Measurements from ENCODE around the gene ZBTB18.
A peak's percentile ranks its signal among the peaks of the same experiment; 100 is the strongest.

The ZBTB18 gene

DNA sequence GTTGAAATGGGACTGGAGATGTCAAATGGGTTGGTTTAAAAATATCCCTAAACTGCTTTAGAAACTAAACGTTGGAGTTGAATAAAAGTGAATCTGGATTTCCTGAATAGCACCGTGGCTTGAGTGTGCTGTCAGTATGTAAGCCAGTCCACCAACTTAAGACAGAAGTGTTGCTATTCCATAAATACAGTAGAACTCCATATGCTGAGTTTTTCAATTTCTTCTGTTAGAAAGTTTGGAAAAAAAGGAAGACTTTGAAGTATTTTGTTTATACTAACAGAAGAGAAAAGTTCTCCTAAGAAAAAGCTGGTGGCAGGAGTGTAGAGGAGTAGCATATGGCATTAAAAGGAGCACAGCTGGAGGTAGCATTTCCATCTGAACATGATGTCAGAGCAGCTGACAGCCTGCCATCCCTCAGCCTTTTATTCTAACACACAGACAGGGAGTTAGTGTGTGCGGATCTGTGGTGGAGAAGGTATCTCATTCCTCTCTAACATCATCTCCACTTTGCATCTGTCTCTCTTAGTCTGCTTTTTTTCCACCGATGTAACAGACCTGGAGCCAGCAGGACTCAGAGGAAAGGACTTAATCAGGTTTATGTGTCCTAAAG lies at the start of gene ZBTB18:
Gene ZBTB18 (plus strand): TSS at position 449 of the 610 bp plus-strand sequence. CDS start 149 bp downstream, at position 598.
- Histone ChIP-seq H3K27me3 (ENCODE audit: control insufficient read depth in 1 of 2, insufficient read depth in 2 of 2, low read length in 2 of 2) (no peaks in the 10 kb centered on the region), H3K4me3 (ENCODE audit: low read depth in 1 of 2, low read length in 2 of 2) (peak within 1 kb of the TSS; percentile 62 to 96), H3K27ac (ENCODE audit: low read depth, low read length) (peak within 1 kb of the TSS; percentile 27), H3K9ac (ENCODE audit: low read depth in 1 of 2, low read length in 2 of 2) (peak within 1 kb of the TSS; percentile 56 to 94), H3K36me3 (ENCODE audit: control insufficient read depth in 1 of 2, insufficient read depth in 2 of 2, low read length in 2 of 2) (peaks cover 13 to 19% of the 10 kb centered on the region in 2 donors), H3K9me3 (ENCODE audit: control insufficient read depth in 1 of 2, low read length in 2 of 2) (no peaks in the 10 kb centered on the region), H3K4me1 (ENCODE audit: control insufficient read depth in 1 of 2, insufficient read depth in 2 of 2, low read length in 2 of 2) (peaks cover 24 to 35% of the 10 kb centered on the region in 2 donors)

DNA sequence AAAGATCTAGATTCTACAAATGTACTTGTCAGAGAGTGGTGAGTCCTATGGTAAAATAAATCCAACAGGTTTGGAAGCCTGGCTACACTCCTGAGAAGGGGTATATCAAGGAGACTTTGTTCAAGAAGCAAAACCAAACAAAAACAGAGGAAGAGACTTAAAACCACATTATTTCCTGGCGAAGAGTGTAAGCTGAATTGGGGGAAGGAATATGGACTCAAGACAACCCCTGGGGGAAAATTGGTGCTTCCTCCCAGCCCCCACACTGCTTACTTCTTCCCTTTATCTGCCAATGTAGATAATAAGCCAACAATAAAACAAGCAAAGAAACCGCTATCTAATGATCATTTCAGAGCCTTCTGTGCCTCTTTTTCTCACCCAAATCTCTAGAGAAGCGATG lies 48.4 kb upstream of the ZBTB18 start:
- Histone ChIP-seq H3K9me3 (ENCODE audit: control insufficient read depth in 1 of 2, low read length in 2 of 2) (no peaks in the 10 kb centered on the region), H3K27me3 (ENCODE audit: control insufficient read depth in 1 of 2, insufficient read depth in 2 of 2, low read length in 2 of 2) (no peaks in the 10 kb centered on the region), H3K9ac (ENCODE audit: low read depth in 1 of 2, low read length in 2 of 2) (no peak overlapping the region), H3K4me3 (ENCODE audit: low read depth in 1 of 2, low read length in 2 of 2) (no peak overlapping the region), H3K4me1 (ENCODE audit: control insufficient read depth in 1 of 2, insufficient read depth in 2 of 2, low read length in 2 of 2) (no peaks in the 10 kb centered on the region), H3K27ac (ENCODE audit: low read depth, low read length) (no peak overlapping the region), H3K36me3 (ENCODE audit: control insufficient read depth in 1 of 2, insufficient read depth in 2 of 2, low read length in 2 of 2) (no peaks in the 10 kb centered on the region)

DNA sequence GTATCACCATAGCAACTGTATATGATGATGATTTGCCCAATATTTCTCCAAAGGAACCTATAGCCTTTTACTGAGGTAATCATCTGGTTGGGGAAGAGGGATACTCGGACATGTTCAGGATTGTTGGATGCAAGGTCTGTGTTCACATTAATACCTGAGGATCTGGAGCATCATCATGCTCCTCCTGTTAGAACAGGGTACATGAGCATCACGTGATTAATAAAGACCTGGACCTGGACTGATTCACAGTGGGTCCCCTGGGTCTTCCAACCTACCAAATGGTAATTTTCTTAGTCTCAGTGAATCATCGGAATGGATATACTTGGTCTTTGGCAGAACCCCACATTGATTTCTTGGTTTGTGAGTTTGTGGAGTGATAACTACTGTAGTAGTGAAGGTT lies 45.6 kb upstream of the ZBTB18 start:
- Histone ChIP-seq H3K9ac (ENCODE audit: low read depth in 1 of 2, low read length in 2 of 2) (no peak overlapping the region), H3K4me3 (ENCODE audit: low read depth in 1 of 2, low read length in 2 of 2) (no peak overlapping the region), H3K27me3 (ENCODE audit: control insufficient read depth in 1 of 2, insufficient read depth in 2 of 2, low read length in 2 of 2) (no peaks in the 10 kb centered on the region), H3K9me3 (ENCODE audit: control insufficient read depth in 1 of 2, low read length in 2 of 2) (no peaks in the 10 kb centered on the region), H3K27ac (ENCODE audit: low read depth, low read length) (no peak overlapping the region), H3K4me1 (ENCODE audit: control insufficient read depth in 1 of 2, insufficient read depth in 2 of 2, low read length in 2 of 2) (no peaks in the 10 kb centered on the region), H3K36me3 (ENCODE audit: control insufficient read depth in 1 of 2, insufficient read depth in 2 of 2, low read length in 2 of 2) (no peaks in the 10 kb centered on the region)

DNA sequence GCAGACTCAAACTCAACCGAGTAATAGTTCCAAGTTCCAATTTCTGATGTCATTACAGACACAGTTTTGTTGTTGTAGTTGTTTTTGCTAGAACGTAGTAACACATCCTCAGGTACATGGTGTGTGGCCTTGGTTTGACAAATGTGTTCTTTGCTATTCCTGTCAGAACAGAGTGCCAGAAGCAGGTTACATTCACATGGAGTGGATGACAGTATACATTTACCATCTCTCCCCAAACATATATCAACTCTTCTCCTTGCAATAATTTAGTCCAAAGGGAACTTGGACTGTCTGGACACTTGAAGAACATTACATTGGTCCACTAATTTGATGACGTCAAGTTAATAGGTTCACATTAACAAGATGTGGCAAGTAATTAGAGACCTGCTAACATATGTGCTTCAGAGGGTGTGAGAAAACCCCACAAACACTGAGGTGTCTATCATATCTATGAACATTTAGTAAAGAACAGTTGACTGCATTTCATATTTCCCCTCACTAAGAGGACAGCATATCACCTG lies 44.6 kb upstream of the ZBTB18 start:
- Histone ChIP-seq H3K27ac (ENCODE audit: low read depth, low read length) (no peak overlapping the region), H3K4me3 (ENCODE audit: low read depth in 1 of 2, low read length in 2 of 2) (no peak overlapping the region), H3K9me3 (ENCODE audit: control insufficient read depth in 1 of 2, low read length in 2 of 2) (no peaks in the 10 kb centered on the region), H3K27me3 (ENCODE audit: control insufficient read depth in 1 of 2, insufficient read depth in 2 of 2, low read length in 2 of 2) (no peaks in the 10 kb centered on the region), H3K4me1 (ENCODE audit: control insufficient read depth in 1 of 2, insufficient read depth in 2 of 2, low read length in 2 of 2) (no peaks in the 10 kb centered on the region), H3K36me3 (ENCODE audit: control insufficient read depth in 1 of 2, insufficient read depth in 2 of 2, low read length in 2 of 2) (no peaks in the 10 kb centered on the region), H3K9ac (ENCODE audit: low read depth in 1 of 2, low read length in 2 of 2) (no peak overlapping the region)

DNA sequence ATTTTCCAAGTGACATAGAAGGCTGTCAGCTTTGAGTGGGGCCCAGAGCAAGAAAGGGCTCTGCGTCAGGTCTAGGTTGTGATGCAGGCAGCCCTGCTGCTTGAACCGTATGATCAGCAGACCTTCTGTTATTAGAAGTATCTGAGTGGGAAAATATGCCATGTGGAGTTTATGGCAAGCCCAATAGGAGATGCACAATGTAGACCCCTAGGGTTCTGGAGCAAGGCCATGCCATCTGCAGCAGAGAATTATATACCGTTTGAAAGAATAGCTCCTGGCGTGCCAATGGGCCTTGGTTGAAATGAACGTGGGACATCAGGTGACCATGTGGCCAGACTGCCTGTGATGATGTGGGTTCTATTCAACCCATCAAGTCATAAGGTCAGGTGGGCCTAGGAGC lies 44.1 kb upstream of the ZBTB18 start:
- no peak overlapping the region for H3K27ac ChIP-seq (ENCODE audit: low read depth, low read length)
- no peaks in the 10 kb centered on the region for H3K27me3 ChIP-seq (ENCODE audit: control insufficient read depth in 1 of 2, insufficient read depth in 2 of 2, low read length in 2 of 2)
- no peaks in the 10 kb centered on the region for H3K4me1 ChIP-seq (ENCODE audit: control insufficient read depth in 1 of 2, insufficient read depth in 2 of 2, low read length in 2 of 2)
- no peaks in the 10 kb centered on the region for H3K9me3 ChIP-seq (ENCODE audit: control insufficient read depth in 1 of 2, low read length in 2 of 2)
- no peak overlapping the region for H3K9ac ChIP-seq (ENCODE audit: low read depth in 1 of 2, low read length in 2 of 2)
- H3K4me3 ChIP-seq (ENCODE audit: low read depth in 1 of 2, low read length in 2 of 2) = no peak overlapping the region
- H3K36me3 ChIP-seq (ENCODE audit: control insufficient read depth in 1 of 2, insufficient read depth in 2 of 2, low read length in 2 of 2) = no peaks in the 10 kb centered on the region

DNA sequence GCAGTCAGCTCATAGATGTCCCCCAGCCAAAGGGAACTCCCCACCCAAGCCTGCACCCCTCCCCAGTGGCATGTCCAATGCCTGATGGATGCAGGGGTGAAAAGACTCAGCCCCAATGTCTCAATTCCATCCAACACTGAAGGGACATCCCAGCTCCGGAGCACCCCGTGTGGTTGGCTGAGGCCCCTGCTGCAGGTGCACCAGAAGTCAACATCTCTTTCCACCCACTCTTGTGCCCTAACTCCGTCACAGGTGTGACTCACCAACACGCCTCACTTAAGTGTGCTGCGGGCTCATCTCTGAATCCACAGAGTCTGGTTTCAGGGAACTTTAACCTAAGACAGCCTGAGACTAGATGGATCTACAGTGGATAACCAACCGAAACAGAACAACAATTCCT lies 40.9 kb upstream of the ZBTB18 start:
- H3K27ac ChIP-seq (ENCODE audit: low read depth, low read length) = no peak overlapping the region
- no peaks in the 10 kb centered on the region for H3K27me3 ChIP-seq (ENCODE audit: control insufficient read depth in 1 of 2, insufficient read depth in 2 of 2, low read length in 2 of 2)
- no peaks in the 10 kb centered on the region for H3K4me1 ChIP-seq (ENCODE audit: control insufficient read depth in 1 of 2, insufficient read depth in 2 of 2, low read length in 2 of 2)
- no peak overlapping the region for H3K9ac ChIP-seq (ENCODE audit: low read depth in 1 of 2, low read length in 2 of 2)
- H3K36me3 ChIP-seq (ENCODE audit: control insufficient read depth in 1 of 2, insufficient read depth in 2 of 2, low read length in 2 of 2) = no peaks in the 10 kb centered on the region
- H3K4me3 ChIP-seq (ENCODE audit: low read depth in 1 of 2, low read length in 2 of 2) = no peak overlapping the region
- H3K9me3 ChIP-seq (ENCODE audit: control insufficient read depth in 1 of 2, low read length in 2 of 2) = no peaks in the 10 kb centered on the region

DNA sequence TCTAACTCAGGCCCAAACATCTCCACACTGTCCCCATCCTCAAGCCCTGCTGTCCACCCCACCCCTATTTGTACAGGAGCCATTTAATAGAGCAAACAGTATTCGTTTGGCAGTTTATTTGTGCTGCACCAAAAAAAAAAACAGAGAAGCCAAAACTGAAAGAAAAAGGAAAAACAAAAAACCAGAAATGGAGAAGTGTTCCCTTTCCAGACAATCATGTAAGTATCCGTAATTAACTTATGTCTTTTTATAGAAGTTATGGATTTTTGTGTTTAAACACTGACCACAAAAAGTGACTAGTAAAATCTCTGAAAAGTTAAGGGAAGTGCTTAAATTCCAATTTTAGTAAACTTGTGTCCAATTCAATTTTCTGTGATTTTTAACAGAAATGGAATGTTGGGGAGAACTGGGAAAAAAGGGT lies 40.4 kb upstream of the ZBTB18 start:
- Histone ChIP-seq H3K4me1 (ENCODE audit: control insufficient read depth in 1 of 2, insufficient read depth in 2 of 2, low read length in 2 of 2) (no peaks in the 10 kb centered on the region), H3K36me3 (ENCODE audit: control insufficient read depth in 1 of 2, insufficient read depth in 2 of 2, low read length in 2 of 2) (no peaks in the 10 kb centered on the region), H3K9ac (ENCODE audit: low read depth in 1 of 2, low read length in 2 of 2) (no peak overlapping the region), H3K27ac (ENCODE audit: low read depth, low read length) (no peak overlapping the region), H3K9me3 (ENCODE audit: control insufficient read depth in 1 of 2, low read length in 2 of 2) (no peaks in the 10 kb centered on the region), H3K27me3 (ENCODE audit: control insufficient read depth in 1 of 2, insufficient read depth in 2 of 2, low read length in 2 of 2) (no peaks in the 10 kb centered on the region), H3K4me3 (ENCODE audit: low read depth in 1 of 2, low read length in 2 of 2) (no peak overlapping the region)

DNA sequence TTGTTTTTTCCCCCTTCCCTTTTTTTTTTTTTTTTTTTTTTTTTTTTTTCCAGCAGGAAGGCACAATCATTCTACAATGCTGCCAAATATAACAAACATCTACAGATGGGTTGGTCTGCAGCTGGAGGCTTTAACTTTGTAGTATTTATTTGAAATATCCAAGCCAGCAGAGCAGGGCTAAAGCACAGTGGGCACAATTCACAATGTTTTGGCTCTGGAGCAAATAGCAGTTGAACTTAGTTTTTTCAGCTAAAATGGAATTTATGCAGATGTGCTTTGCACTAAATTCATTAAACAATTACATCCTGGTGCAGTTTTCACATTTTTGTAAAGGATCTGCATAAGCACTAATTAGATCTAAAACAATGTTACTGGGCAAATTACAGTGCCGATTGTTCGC lies 39.8 kb upstream of the ZBTB18 start:
- Histone ChIP-seq H3K9ac (ENCODE audit: low read depth in 1 of 2, low read length in 2 of 2) (no peak overlapping the region), H3K27me3 (ENCODE audit: control insufficient read depth in 1 of 2, insufficient read depth in 2 of 2, low read length in 2 of 2) (no peaks in the 10 kb centered on the region), H3K36me3 (ENCODE audit: control insufficient read depth in 1 of 2, insufficient read depth in 2 of 2, low read length in 2 of 2) (no peaks in the 10 kb centered on the region), H3K4me1 (ENCODE audit: control insufficient read depth in 1 of 2, insufficient read depth in 2 of 2, low read length in 2 of 2) (no peaks in the 10 kb centered on the region), H3K27ac (ENCODE audit: low read depth, low read length) (no peak overlapping the region), H3K9me3 (ENCODE audit: control insufficient read depth in 1 of 2, low read length in 2 of 2) (no peaks in the 10 kb centered on the region), H3K4me3 (ENCODE audit: low read depth in 1 of 2, low read length in 2 of 2) (no peak overlapping the region)

DNA sequence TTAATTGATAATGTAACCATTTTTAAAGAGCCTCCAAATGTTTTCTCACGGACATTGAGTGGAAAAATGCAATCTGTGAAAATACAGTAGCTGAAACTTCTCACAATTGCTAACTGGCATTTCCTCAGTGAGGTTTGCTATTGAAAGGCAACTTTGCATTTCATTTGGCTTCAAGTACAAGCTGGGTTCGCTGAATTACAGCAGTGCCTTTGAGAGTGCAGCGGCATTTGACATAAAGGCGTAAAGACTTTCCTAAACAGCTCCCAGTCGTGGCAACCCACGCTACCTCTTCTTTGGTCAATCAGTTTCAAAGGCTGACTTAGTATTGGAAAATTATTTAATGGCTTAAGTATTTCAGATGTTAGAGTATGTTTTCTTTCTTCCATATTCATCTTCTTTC lies 39.3 kb upstream of the ZBTB18 start:
- Histone ChIP-seq H3K27ac (ENCODE audit: low read depth, low read length) (no peak overlapping the region), H3K4me1 (ENCODE audit: control insufficient read depth in 1 of 2, insufficient read depth in 2 of 2, low read length in 2 of 2) (no peaks in the 10 kb centered on the region), H3K4me3 (ENCODE audit: low read depth in 1 of 2, low read length in 2 of 2) (no peak overlapping the region), H3K9ac (ENCODE audit: low read depth in 1 of 2, low read length in 2 of 2) (no peak overlapping the region), H3K9me3 (ENCODE audit: control insufficient read depth in 1 of 2, low read length in 2 of 2) (no peaks in the 10 kb centered on the region), H3K27me3 (ENCODE audit: control insufficient read depth in 1 of 2, insufficient read depth in 2 of 2, low read length in 2 of 2) (no peaks in the 10 kb centered on the region), H3K36me3 (ENCODE audit: control insufficient read depth in 1 of 2, insufficient read depth in 2 of 2, low read length in 2 of 2) (no peaks in the 10 kb centered on the region)

DNA sequence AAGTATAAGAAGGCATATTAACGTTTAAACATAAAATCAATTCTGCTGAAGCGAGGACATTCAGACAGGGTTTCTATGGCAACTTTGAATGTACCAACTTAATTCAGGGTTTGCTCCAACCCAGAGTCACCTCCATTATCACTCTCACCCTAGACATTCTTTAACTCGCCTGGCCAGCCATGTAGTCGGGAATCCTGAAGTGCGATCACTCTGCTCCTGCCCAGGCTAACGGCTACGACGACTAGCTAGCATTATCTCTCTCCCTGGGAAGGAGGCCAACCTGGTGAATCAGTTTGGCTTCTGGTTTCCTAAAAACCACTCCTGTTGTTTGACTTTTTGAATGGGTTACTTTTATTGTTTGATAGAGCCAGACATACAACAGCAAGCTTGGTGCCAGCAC lies 38.9 kb upstream of the ZBTB18 start:
- Histone ChIP-seq H3K9me3 (ENCODE audit: control insufficient read depth in 1 of 2, low read length in 2 of 2) (no peaks in the 10 kb centered on the region), H3K27me3 (ENCODE audit: control insufficient read depth in 1 of 2, insufficient read depth in 2 of 2, low read length in 2 of 2) (no peaks in the 10 kb centered on the region), H3K27ac (ENCODE audit: low read depth, low read length) (no peak overlapping the region), H3K4me3 (ENCODE audit: low read depth in 1 of 2, low read length in 2 of 2) (no peak overlapping the region), H3K36me3 (ENCODE audit: control insufficient read depth in 1 of 2, insufficient read depth in 2 of 2, low read length in 2 of 2) (no peaks in the 10 kb centered on the region), H3K4me1 (ENCODE audit: control insufficient read depth in 1 of 2, insufficient read depth in 2 of 2, low read length in 2 of 2) (no peaks in the 10 kb centered on the region), H3K9ac (ENCODE audit: low read depth in 1 of 2, low read length in 2 of 2) (no peak overlapping the region)

All from duodenal mucosa (tissue), 2 donors.